Spleen (tissue), 7 donors: Measurements from ENCODE around the gene SPDYA.

ENCODE experiments used
- CTCF ChIP-seq, 11 experiments: fragments of 200-600 bp in 7 of 11; fragments of 450-650 bp in 4 of 11; sonication (generic) in 4 of 11; IDR thresholded peaks in 8 of 11; conservative IDR thresholded peaks in 3 of 11; 1 replicate in 7 of 11; 2 replicates in 4 of 11; pipeline versions ENCODE4 v1.4.0 to v1.8.0; 2016 to 2021; ENCODE audit warnings: antibody characterized with exemption in 11 of 11, inconsistent platforms in 4 of 11, mild to moderate bottlenecking in 1 of 11
- POLR2A ChIP-seq, 3 donors: fragments of 450-650 bp; IDR thresholded peaks; one replicate each; pipeline ENCODE4 v1.5.1; 2017; ENCODE audit warnings: antibody characterized with exemption in 3 of 3, mild to moderate bottlenecking in 1 of 3
- POLR2AphosphoS5 ChIP-seq, 3 donors: sonication (generic); formaldehyde crosslinking; IDR thresholded peaks; one replicate each; pipeline ENCODE4 v1.5.1; 2017; ENCODE audit warnings: antibody characterized with exemption in 3 of 3
- donor health status: DM: no; HTN: no; CAD: no; lungs with moderate emphysema.
- donor health status: DM: no; HTN: no; CAD: no.
- donor health status: DM: no; HTN: no; CAD: no.

GRCh38 chr2:28821295-28821958 lies 10.8 kb downstream of the SPDYA start:
- peak; percentile 28 to 78 (median 70) for TF ChIP-seq CTCF (IDR thresholded peaks at IDR 0.05 in 8 of 11, conservative IDR thresholded peaks at IDR 0.05 in 3 of 11)
- TF ChIP-seq POLR2AphosphoS5 (IDR thresholded peaks at IDR 0.05): no peak
- TF ChIP-seq POLR2A (IDR thresholded peaks at IDR 0.05): no peak
